ENCODE measurements around the gene RUNX1.

The RUNX1 gene

DNA sequence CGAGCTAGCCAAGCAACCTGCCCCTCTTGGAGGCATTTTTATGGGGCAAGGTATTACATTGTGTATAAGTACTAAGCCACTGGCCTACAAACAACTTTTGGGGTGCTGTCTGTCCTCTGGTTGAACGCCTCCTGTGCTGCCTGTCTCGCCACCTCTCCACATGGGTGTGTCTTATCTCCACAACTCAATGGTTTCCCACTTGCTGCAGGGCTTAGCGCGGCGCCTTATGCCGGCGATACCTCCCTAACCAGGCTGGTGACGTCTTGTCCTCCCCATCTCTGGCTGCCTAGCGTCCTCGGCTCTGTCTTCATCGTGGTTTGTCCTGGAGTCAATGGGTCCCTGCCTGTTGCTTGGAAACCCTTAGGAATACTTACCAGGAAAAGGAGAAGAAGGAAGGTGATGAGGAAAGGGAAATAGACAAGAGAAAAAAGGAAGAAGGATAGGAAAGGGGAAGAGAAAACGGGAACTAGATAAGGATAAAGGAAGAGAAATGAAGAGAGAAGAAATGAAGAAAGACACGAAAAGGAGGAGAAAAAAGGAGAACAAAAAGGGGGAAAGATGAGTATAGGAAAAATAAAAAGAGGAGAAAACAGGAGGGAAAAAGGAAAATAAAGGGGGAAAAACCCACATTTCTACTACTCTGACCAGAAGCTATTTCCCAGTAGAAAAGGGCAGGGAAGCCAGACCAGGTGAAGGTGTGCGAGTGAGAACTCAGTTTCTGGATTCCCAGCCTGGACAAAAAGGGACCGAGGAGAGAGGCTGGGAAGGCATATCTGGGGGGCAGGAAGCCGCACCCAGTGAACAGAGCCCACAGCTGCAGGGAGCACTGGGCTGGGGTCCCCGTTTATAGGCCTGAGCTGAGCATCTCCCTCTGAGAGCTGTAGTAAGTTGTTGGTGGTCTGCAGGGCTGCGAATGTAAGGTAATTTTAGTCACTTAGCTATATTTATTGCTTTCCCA is 294.1 kb downstream of the RUNX1 start:
- ChIA-PET CTCF (interaction anchor here (0.8 kb wide), 1 partner anchor 9 kb away, joined by 3 read pairs; no protein-coding TSS in a partner anchor), POLR2A (no interaction called here)
- no peak for DNase-seq (ENCODE audit: extremely low spot score)
- TF ChIP-seq ZNF384 (IDR thresholded peaks at IDR 0.05) (no peak), BHLHE40 (IDR thresholded peaks at IDR 0.05; ENCODE audit: borderline replicate concordance) (no peak)
- TF ChIP-seq, protein P1, sequence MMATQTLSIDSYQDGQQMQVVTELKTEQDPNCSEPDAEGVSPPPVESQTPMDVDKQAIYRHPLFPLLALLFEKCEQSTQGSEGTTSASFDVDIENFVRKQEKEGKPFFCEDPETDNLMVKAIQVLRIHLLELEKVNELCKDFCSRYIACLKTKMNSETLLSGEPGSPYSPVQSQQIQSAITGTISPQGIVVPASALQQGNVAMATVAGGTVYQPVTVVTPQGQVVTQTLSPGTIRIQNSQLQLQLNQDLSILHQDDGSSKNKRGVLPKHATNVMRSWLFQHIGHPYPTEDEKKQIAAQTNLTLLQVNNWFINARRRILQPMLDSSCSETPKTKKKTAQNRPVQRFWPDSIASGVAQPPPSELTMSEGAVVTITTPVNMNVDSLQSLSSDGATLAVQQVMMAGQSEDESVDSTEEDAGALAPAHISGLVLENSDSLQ (IDR thresholded peaks at IDR 0.05): no peak

DNA sequence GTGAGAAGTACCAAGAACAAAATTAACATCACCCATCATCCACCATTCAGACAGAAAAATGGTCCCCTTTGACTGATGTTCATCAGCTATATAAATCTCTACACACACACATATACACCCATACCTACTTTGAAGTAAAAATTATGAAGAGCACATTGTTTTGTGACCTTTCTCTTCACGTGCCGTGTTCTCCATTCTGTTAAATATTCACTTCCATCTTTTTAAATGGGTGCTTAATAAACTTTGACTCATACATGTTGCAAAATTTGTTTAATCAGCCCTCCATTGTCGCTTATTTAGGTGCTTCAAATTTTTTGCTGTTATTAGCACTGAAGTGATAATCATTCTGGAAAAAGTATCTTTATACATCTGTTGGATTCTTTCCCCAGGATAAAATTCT is 300.2 kb downstream of the RUNX1 start:
- no peak for DNase-seq (ENCODE audit: extremely low spot score)
- TF ChIP-seq FOXK2 (IDR thresholded peaks at IDR 0.05): no peak
- TF ChIP-seq ARNT (IDR thresholded peaks at IDR 0.05): no peak
- TF ChIP-seq LEF1 (IDR thresholded peaks at IDR 0.05; ENCODE audit: borderline replicate concordance): no peak
- no peak for TF ChIP-seq ELF4 (IDR thresholded peaks at IDR 0.05)
- TF ChIP-seq BHLHE40 (IDR thresholded peaks at IDR 0.05; ENCODE audit: borderline replicate concordance): no peak
- no peak for TF ChIP-seq SUZ12 (IDR thresholded peaks at IDR 0.05)
- no peak for TF ChIP-seq FOXA1 (IDR thresholded peaks at IDR 0.05)
- no peak for TF ChIP-seq FOXM1 (IDR thresholded peaks at IDR 0.05; ENCODE audit: borderline replicate concordance)
- TF ChIP-seq L3MBTL2 (conservative IDR thresholded peaks at IDR 0.05): no peak
- ChIA-PET POLR2A (no interaction called here), CTCF (no interaction called here)

DNA sequence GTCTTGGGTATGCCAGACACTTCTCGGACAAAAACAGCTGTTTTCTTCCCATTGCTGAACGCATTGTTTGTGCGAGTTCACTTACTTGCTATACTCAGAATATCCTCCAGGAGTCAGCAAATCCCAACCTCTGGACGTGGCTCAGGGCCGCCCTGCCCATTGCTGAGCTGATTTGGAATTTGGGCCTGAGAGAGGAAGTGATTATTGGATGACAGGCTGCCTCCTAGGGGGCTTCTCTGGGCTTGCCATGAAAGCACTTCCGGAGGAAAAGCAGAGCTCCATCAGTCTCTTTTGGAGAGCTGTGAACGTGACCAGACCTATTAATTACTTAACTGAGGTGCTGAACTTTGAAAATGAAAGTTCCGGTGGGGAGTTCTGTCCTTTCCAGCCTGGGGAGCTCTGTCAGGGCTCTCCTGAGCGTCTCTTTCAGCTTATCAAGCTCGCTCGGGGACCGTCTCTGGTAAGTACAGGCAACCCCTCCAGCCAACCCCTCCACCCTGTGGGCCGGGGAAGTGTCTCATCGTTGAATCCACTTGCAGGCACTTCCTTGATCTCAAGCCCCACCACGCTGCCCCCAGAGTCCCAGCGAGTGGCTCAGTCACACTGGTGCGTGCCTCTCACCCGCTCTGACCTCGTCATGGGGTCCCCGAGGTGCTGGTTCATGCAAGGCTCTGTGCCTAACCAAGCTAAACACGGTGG is 303.4 kb downstream of the RUNX1 start:
- TF ChIP-seq L3MBTL2 (conservative IDR thresholded peaks at IDR 0.05): no peak
- TF ChIP-seq ELF4 (IDR thresholded peaks at IDR 0.05): no peak
- no peak for TF ChIP-seq TARDBP (IDR thresholded peaks at IDR 0.05)
- TF ChIP-seq FOXA1 (IDR thresholded peaks at IDR 0.05): no peak
- no peak for TF ChIP-seq HDGF (IDR thresholded peaks at IDR 0.05; ENCODE audit: borderline replicate concordance)
- TF ChIP-seq, protein P1 (IDR thresholded peaks at IDR 0.05): no peak
- no peak for TF ChIP-seq FOXK2 (IDR thresholded peaks at IDR 0.05)
- no peak for TF ChIP-seq ARNT (IDR thresholded peaks at IDR 0.05)
- no peak for TF ChIP-seq CTBP1 (IDR thresholded peaks at IDR 0.05; ENCODE audit: borderline replicate concordance)
- TF ChIP-seq ZNF384 (IDR thresholded peaks at IDR 0.05): no peak
- TF ChIP-seq SP1 (IDR thresholded peaks at IDR 0.05): no peak
- CTCF ChIA-PET: interaction anchor here (0.5 to 2.1 kb wide), 24 partner anchors 8 to 1885 kb away, joined by 3 to 12 read pairs (median 4); no protein-coding TSS in a partner anchor

DNA sequence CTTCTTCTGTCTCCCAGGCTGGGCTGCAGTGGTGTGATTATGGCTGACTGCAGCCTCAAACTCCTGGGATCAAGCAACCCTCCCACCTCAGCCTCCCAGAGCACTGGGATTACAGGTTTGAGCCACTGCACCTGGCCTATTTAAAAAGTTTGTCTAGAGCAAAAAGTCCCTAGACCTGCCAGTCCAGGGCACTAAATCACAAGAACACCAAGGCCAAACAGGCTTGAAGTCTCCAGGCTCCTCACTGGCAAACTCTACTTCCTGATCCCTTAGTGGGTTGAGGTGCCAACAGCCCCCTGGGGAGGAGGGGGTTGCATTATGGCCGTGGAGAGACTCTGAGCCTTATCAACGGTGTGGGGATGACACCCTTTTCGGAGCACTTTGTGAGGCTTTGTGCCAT is 304.3 kb downstream of the RUNX1 start:
- DNase-seq (ENCODE audit: extremely low spot score): no peak
- CTCF ChIA-PET: interaction anchor here (1.1 to 2.1 kb wide), 7 partner anchors 7 to 1196 kb away, joined by 3 to 12 read pairs (median 4); no protein-coding TSS in a partner anchor
- TF ChIP-seq HDGF (IDR thresholded peaks at IDR 0.05; ENCODE audit: borderline replicate concordance): no peak
- TF ChIP-seq ELF4 (IDR thresholded peaks at IDR 0.05): no peak
- TF ChIP-seq ARNT (IDR thresholded peaks at IDR 0.05): no peak
- TF ChIP-seq SUZ12 (IDR thresholded peaks at IDR 0.05): no peak
- POLR2A ChIA-PET: interaction anchor here (1.2 kb wide), 1 partner anchor 145 kb away, joined by 5 read pairs; no protein-coding TSS in a partner anchor

More for the DNA sequence above, 303.4 kb downstream of the RUNX1 start:
- peak; percentile 87 for DNase-seq (ENCODE audit: extremely low spot score)
- POLR2A ChIA-PET: interaction anchor here (0.6 to 1.2 kb wide), 3 partner anchors 142 to 144 kb away, joined by 3 to 6 read pairs (median 5); no protein-coding TSS in a partner anchor

DNA sequence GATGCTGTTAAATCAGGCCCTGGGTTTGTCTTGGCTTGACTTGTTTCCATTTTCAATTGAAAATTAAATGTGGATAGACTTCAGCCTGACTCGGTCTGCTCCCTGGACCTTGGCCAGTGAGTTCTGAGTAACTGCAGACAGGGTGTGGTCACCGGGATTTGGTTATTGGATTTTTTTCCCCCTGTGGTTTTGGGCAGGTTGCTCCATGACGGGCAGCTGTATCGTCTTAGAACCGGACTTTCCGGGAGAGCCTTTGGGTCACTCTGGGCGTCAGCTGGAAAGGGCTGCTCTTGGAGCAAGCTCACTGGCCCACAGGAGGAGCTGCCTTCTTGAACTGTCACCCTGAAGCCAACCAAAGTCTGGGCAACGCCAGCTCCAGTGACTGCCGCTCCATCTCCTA is 305.3 kb downstream of the RUNX1 start:
- ChIA-PET POLR2A (interaction anchor here (1.3 kb wide), 1 partner anchor 144 kb away, joined by 3 read pairs; no protein-coding TSS in a partner anchor), CTCF (no interaction called here)
- TF ChIP-seq NFRKB (IDR thresholded peaks at IDR 0.05) (no peak), ELF4 (IDR thresholded peaks at IDR 0.05) (no peak), BHLHE40 (IDR thresholded peaks at IDR 0.05; ENCODE audit: borderline replicate concordance) (no peak), ARNT (IDR thresholded peaks at IDR 0.05) (no peak), TARDBP (IDR thresholded peaks at IDR 0.05) (no peak)
- no peak for DNase-seq (ENCODE audit: extremely low spot score)

DNA sequence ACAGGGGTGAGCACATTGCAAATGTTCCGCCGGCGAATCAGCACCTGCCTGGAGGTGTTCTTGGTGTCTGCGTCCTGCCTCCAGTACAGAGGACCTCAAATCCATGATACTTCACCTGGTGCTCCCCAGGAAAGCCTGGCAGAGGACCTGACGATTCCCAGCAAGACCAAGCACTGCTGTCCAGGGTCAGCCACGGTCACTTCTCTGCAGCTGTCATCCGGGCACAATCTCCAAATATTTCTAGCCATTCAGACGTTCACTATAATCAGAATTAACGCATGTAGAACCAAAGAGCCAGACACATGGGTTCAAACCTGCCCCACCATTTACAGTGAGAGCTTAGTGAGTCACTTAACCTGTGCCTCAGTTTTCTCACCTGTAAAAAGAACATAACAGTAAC is 305.8 kb downstream of the RUNX1 start:
- DNase-seq (ENCODE audit: extremely low spot score): no peak
- TF ChIP-seq SP1 (IDR thresholded peaks at IDR 0.05) (no peak), ELF4 (IDR thresholded peaks at IDR 0.05) (no peak), ARNT (IDR thresholded peaks at IDR 0.05) (no peak), CTBP1 (IDR thresholded peaks at IDR 0.05; ENCODE audit: borderline replicate concordance) (no peak), FOXM1 (IDR thresholded peaks at IDR 0.05; ENCODE audit: borderline replicate concordance) (no peak), SUZ12 (IDR thresholded peaks at IDR 0.05) (no peak), NFRKB (IDR thresholded peaks at IDR 0.05) (no peak), TARDBP (IDR thresholded peaks at IDR 0.05) (no peak)
- TF ChIP-seq, protein P1 (IDR thresholded peaks at IDR 0.05): no peak
- ChIA-PET POLR2A (interaction anchor here (1.3 kb wide), 1 partner anchor 144 kb away, joined by 3 read pairs; no protein-coding TSS in a partner anchor), CTCF (no interaction called here)

All from HEK293T (cell line).